Dedifferentiated amniotic fluid mesenchymal stem cell (primary cell): Measurements from ENCODE around the gene CEP104.

Experiments
- DNase-seq: peaks from one replicate; pipeline ENCODE4 v3.0.0-alpha.2; 2016; ENCODE audit errors: extremely low spot score

CEP104 gene

DNA sequence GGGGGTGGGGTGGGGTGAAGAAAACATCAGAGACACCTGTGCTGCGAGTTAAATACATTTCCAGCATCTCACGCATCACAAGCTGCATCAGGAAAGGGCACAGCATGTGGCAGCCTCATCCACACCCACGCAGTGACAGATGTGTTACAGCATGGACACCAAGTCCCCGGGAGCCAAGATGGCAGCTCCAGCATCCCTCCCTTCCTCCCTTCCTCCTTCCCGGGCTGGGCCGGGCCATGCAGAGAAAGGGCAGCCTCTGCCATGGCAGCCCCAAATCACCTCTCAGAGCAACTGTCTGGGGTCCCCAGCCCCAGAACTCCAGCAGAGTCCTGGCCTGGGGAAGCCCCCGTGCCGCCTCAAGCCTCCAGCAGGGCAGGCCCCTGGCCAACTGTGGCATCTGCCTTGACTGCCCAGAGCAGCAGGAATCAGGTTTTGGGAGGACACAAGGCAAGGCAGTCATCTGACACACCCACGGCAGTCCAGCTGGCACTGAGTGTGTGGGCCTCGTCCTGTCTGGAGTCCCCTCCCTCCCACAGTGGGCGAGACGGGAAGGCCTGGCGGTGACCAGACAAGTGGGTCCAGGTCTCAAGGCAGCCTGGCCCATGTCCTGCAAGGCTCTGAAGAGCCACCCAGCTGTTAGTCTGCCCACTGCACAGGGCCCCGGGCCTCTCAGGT, 78.3 kb downstream of the CEP104 start:
- DNase-seq: no peak

DNA sequence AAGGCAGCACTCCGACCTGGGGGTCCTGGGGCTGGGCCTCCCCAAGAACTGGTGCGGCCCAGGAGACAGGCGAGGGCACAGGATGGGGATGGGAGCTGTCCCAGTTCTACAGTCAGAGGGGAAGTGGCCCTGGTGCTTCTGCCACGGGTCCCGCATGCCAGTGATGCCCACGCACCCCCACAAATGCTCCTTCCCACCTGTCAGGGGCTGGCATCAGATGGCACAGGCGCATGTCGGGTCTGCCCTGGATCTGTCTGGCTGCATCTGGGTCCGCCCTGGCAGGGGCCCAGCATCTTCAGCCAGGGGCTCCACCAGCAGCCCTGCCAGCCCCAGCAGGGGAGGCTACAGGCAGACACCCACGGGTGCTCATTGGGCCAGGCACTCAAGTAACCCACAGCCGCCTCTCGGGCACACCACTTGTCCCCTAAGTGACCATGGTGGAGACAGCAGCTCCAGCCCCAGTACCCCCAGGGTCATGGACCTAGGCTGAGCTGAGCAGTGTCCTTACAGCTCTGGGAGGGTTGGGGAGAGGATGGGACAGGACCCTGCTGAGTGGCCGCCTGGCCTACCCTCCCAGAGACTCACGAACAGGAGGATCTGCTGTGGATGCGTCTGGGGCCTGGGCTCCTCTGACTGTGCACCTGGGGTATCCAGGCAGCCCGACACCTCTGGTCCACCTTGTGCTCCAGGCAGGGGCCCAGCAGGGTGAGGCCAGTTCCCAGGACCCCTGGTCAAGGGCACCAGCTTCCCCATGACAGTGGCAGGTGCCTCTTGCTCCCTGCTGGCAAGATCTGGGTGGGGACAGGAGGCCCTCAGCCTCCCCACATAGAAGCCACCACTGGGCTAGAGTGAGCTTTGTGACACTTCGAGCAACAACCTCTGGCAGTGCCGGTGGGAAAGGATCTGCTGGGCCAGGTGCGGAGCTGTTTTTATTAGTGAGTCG, 79.1 kb downstream of the CEP104 start:
- no peak for DNase-seq

DNA sequence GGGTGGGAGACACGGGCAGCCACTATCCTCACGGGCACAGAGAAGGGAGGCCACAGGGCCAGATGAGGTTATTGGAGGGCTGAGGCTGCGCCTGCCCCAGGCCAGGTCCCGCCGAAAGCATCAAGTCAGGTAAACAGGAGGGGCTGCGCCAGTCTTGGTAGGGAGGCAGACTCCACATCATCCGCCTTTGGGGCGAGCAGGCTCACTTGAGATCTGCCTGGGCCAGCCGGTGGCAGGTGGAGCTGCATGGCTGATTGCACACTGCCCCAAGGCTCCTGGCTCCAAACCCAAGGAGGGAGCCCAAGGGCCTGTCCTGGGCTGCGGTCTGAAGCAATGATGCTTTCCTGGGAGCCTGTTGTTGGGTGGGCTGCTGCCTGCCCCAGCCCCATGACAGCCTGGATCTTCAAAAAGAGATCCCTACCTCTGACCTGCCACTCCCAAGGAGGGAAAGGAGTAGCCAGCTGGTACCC, 79.9 kb downstream of the CEP104 start:
- no peak for DNase-seq

DNA sequence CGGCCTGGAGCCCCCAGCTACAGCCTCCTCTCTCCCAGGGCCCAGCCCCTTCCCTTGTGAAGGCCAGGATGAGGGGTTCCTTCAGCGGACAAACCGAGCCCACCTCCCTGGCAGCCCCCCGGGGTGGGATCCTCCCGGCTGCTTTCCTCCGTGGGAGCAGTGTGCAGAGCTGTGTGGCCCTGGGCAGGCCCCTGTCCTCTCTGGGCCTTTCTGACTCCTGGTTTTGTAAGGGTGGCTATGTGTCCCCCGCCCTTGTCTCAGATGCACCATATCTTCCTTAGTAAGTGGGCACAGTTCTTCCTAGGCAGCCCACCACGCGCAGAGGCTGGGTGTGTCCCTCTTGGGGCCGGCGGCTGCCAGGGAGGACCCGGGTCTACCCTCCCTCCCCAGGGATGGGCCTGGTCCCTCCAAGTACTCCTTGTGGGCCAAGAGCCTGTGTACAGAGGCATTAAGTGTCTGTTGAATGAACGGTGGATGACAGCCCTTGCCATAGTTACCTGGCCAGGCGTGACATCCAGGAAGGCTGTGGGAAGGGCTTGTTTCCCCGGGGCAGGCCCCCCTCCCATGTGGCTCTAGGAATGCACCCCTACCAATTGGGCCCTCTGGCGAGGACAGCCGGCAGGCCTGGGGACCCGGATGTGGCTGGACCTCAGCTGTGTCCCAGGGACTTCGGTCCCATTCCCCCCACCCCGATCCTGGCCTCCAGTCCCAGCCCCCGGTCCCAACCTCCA, 80.6 kb downstream of the CEP104 start:
- DNase-seq: no peak

DNA sequence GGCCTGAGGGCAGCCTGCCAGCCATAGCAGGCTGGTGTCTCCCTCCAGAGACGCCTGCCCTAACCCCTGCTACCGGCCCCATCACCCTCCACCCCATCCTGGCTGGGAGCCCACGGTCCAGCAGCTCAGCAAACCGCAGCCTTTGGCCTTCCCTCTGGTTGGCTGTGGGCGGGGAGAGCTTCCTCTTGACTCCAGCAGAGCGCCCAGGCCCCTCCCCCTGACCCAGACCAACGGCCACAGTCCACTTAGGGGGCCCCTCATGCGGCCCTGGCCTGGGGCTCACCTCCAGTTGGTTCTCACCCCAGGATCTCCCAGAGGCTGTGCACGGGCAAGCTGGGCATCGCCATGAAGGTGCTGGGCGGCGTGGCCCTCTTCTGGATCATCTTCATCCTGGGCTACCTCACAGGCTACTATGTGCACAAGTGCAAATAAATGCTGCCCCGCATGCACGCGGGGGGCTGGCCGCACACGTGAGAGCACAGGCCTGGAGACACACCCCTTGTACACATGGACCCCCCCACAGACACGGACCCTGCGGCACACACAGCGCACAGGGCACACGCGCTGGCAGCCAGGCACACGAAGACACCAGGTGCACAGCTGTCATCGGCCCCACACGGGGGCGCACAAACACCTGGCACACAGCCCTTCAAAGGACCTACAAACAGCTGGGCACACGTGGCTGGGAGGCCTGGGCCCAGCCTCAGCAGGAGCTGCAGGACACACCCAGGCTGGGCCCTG, 81.4 kb downstream of the CEP104 start:
- DNase-seq: no peak

DNA sequence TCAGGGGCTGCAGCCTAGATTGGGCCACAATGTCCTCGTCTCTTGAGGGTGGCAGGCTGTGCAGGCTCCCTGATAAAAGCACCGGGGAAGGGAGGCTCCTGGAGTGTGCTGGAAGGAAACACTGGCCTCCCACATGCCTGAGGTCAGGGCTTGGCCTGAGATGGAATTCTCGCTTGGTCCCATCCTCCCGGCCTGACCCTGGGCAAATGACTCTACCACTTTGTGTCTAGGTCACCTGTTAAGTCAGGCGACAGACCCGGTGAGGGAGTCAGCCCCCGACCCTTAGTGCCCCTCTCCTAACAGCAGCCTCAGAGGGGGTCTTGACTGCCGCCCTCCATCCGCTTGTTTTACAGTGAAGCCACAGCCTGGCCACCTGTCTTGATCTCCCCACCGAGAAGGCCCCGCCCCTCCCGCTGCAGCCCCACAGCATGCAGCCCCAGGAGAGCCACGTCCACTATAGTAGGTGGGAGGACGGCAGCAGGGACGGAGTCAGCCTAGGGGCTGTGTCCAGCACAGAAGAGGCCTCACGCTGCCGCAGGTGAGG, 82.0 kb downstream of the CEP104 start:
- DNase-seq: no peak

DNA sequence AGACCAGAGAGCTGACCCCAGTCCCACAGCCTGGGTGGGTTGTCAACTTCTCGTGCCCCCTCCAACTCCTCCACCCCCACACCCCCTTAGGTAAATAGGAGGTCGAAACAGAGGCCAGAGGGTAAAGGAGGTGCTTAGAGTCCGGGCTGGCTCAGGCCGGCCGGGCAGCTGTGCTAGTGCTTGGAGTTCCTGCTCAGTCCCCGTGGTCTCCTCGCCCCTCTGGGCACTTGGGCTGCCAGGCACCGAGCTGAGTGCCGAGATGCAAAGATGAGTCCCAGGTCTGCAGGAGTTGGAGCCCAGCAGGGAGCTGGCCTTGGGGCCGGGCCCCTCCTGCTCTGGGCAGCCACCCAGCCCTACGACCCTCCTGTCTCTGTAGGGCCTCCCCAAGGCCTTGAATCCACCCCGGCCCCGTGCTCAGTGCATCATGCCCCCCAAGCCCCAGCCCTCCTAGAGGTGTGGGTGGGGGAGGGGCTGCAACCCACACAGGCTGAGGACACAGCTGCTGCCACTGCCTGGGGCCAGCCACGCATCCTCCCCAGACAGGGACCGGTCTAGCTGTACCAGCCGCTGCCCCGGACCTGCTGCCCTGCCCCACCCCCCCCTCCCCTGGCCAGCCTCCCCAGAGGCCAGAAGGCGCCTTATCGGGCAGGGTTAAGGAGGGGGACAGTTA, 82.6 kb downstream of the CEP104 start:
- DNase-seq: no peak

DNA sequence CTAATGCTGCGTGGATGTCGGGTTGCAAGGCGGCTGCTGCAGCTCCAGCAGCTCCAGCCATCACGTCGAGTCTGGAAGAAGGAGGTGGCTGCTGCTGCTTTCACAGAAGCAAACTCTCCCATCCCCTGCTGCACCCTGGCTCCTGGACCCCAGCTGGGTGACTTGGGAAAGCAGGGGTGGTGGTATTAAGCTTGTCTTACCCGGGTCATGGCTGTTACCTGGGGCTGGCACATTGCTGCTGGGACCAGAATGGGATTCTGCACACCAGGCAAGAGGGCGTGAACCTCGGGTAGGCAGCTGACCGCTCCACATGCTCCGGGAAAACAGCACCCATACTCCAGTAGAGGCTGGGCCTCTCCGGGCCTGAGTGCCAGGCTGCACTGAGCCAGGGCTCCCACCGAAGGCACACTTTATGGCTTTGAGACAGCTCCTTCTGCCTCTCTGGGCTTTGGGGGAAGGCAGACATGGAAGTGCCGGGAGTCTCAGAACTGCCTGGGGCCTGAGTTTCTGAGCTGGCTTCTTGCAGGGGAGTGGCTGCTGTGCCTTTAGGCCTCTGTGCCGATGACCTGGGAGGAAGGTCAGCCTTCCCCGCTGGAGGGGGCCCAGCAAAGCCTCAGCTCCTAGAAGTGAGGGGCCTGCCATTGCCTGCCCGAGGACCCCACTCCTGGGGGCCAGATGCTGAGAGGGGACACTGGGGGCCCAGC, 83.3 kb downstream of the CEP104 start:
- DNase-seq: no peak

DNA sequence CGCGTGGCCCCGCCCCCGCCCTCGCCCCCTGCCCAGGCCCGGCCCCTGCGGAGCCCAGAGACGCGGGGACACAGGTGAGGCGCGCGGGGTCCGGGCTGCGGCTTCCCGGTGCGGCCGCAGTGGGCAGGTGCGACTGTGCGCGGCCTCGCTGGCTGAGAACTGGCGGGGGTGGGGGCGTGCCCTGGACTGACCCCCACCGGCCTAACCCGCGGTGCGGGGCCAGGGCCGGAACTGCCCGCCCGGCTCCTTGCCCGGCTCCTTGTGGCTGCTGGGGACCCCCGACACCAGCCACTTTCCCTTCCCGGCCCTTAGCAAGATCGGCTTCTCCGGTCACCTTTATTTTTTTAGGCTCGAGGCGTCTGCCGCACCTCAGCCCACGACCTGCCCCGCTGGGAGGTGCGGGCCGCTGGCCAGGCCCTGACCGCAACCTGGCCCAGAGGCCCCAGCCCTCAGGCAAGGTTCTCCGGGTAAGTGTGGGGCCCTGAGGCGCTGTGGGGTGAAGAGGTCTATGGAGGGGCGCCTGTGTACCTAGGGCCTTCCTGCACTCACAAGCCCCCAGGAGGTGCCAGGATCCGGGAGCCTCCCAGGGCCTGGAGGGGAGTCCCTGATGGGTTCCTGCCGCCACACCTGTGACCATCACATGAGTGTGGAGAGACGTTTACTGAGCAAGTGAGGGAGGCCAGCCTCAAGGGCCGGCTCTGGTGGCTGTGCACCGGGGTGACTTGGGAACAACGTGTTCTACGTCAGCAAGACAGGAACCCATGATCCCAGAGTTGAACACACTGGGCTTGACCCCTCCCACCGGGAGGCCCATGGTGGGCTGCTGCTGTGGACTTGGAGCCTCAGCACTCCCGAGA, 84.1 kb downstream of the CEP104 start, which contains the start of gene SMIM1:
SMIM1 (plus strand) TSS at position 35 of the 857 bp plus-strand sequence. CDS start 2,625 bp downstream, outside the sequence.
- DNase-seq: no peak

DNA sequence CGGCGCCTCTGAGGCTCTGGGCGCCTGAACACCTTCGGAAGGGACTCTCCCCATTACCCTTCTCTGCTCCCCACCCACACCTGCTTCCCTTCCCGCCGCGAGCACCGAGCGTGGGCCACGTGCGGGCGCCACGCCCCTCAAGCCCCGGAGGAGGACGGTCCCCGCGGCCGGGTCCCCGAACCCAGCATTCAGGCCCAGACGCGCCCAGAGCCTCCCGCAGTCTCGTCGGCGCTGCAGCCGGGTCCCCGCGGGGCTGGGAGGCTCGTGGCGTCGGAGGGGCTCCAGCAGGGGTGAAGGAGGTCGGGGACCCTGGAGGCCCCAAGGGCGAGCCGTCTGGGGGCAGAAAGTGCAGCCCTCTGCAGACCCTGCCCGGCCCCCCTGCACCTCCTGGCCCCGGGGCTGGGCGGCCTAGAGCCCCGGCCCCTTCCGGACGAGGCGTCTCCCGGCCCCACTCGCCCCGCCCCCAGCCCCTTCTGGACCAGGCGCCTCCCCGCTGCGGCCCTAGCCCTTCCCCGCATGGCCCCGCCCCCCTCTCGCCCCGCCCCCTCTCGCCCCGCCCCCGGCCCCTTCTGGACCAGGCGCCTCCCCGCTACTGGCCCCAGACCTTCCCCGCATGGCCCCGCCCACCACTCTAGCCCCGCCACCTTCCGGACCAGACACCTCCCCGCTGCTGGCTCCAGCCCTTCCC, 84.8 kb downstream of the CEP104 start:
- DNase-seq: peak; percentile 14

DNA sequence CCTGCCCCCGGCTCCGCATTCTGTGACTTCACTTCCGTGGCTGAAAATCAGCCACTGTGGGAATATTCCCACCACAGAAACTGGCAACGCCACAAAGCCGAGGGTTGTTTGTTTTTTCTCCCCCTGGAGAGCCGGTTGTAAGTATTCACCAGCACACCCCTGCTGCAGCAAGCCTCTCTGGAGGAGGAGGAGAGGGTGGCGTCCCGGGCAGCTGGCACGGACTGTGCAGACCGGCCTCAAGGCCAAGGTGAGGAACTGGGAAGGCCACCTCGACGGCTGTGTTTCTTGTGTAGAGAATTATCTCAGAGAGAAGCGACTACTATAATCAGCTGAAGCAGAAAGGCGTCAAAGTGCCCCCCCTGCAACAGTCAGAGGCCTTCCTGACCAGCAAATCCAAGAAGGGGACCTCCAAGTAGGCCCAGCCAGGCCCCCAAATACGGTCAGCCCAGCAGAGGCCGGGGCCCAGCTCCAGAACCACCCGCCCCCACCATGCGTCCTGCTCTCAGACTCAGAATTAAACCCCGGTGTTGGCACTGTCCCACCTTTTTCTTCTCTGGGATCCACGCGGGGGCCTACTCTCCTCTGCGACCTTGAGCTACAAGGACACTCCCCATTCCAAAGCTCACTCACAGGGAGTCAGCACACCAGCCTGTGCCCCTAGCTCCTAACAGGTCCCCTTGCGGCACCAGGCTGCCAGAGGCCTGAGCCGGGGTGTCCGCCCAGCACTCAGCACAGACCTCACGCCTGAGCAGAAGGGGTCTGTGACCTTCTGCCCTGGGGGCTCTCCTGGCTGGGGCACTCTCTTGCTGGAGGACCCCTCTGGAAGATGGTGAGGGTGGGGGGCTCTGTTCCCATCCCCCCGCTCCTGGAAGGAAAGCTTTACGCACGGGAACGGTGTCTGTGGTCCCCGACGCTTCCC, 85.6 kb downstream of the CEP104 start:
- no peak for DNase-seq

DNA sequence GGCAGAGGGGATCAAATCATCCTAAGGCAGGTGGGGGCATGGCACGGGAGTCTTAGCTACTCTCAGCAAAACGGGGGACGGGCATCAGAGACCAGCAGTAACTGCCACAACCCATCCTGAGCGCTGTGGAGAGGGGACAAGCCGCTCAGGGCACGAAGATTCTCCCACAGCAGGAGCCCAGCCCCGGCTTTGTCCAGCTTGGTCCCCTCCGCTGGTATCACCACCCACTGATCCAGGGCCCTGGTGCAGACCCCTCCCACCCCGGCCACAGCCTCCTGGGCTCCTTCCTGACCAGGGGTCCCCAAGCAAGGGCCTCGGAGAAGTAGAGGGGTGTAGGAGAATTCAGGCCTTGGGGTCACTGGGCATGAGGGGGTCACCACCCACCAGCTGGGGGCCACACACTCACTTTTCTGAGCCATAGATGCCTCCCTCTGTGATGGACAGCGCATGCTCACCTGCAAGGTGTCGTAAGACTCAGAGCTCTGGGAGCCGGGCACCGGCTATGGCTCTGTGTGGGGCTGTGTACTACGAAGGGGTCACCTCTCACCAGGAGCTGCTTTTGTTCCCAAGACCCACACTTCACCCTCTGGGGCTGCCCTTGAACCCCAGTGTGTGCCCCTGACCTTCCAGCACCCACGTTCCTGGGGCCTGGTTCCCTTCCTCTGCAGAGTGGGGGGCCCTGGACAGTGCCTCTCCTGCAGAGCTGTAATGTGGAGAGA, 86.8 kb downstream of the CEP104 start:
- no peak for DNase-seq

DNA sequence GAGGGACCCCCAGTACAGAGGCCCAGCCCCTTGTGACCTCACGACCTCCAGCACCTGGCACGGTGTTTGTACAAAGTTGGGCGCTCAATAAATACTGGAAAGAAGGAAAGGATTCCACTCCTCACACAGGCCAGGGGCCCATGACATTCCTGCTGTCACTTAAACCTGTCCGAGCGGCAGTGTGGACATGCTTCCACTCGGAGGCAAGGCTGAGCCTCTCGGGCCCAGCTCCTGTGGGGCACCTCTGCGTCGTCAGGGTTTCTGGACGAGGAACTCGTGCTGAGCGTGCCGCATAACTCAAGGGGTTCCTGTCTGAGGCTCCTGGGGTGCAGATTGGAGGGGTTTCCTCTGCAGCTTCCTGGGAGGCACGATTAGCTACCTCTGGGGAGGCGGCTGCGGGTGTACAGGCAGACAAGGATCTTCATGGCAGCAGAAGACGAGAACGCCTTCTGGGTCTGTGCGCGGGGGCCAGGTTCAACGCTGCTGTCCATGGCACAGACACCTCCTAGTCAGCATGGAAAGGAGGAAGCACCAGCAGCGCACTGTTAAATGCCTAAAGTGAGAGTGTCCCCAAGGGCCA, 88.1 kb downstream of the CEP104 start:
- DNase-seq: no peak

DNA sequence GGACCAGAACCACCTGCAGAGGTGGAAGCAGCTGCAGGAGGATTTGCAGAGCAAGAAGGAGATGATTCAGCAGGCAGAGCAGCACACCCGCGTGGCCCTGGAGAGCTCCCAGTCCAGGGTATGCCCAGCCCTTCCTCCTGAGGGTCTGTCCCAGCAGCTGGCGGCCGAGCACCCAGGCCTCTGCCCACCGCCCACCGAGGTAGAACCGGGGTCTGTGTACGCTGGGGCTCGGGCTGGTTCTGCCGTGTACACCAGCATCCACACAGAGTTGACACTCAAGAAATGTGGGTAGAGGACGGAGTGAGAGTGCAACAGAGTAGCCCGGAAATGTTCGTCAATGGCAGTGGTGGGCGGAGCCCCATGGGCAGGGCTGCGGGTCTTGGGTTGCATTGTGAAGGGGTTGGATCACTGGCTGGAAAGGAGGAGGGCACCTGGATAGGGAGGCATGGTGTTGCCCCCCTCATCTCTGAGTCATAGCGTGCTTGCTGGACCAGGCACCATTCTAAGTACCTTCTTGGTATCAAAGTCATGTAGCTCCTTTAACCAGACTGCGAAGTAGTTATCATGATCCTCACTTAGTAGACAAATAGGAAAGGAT, 89.6 kb downstream of the CEP104 start:
- no peak for DNase-seq

DNA sequence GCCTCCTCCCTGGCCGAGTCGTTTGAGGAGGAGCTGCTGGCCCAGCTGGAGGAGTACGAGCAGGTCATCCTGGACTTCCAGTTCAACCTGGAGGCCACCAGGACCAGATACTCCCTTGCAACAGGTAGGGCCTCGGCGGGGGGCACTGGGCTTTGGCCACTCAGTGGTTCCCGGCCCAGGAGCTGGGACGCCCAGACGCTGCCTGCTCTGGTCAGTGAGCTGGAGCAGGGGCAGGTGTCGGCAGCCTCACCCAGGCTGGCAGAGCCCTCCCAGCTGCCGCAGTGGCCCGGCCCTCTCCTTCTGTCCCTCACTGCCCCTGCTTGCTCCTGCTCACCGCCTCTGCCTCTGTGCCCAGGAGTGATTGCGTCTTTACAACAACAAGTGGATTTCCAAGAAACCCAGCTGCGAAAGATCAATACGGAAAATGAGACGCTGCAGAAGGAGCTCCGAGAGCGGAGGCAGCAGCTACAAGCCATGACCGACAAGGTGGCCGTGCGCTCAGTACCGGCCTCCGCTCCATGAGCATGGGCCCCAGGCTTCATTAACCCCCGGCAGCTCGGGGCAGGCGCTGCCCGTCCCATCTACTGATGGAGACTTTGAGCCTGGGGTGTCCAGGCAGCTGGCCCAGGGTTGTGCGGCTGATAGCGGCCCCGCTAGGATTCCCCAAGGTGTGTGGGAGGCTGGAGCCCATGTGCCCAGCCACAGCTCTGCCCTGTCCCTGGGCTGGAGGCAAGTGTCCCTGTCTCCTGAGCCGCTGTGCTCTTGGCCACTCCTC, 93.5 kb downstream of the CEP104 start:
- DNase-seq: no peak
